CD4-positive, CD25-positive, alpha-beta regulatory T cell (primary cell): ENCODE measurements around the gene MLLT3. TPM values are rescaled to one million over a fixed set of nuclear protein-coding genes. Genes with fewer than 3 reads are reported as not detected.

ENCODE experiments used
- ATAC-seq, 2 donors: fragments of 150-1000 bp; cut with Tn5 transposase; one replicate each; pipeline ENCODE4 v1.10.0; 2021; ENCODE audit warnings: low read depth in 2 of 2, moderate number of reproducible peaks in 2 of 2, moderate library complexity in 1 of 2
- DNase-seq, 3 donors: peaks; one replicate each; pipeline versions ENCODE4 v3.0.0 to v3.0.0-alpha.2; 2012 to 2022; ENCODE audit warnings: mixed read lengths in 1 of 3
- H3K27ac ChIP-seq: one replicate; pipeline ENCODE4 v1.7.0; 2013; ENCODE audit warnings: mild to moderate bottlenecking, low read length; ENCODE audit not compliant: insufficient read depth, poor library complexity, severe bottlenecking
- H3K27me3 ChIP-seq: one replicate; pipeline ENCODE4 v1.7.0; 2013; ENCODE audit warnings: low read length; ENCODE audit not compliant: control insufficient read depth, insufficient read depth
- H3K36me3 ChIP-seq: one replicate; pipeline ENCODE4 v1.7.0; 2013; ENCODE audit warnings: mild to moderate bottlenecking, low read length, moderate library complexity; ENCODE audit not compliant: control insufficient read depth, insufficient read depth
- H3K4me1 ChIP-seq: 2 replicates; pipeline ENCODE4 v1.7.0; 2013; ENCODE audit warnings: mild to moderate bottlenecking, low read length; ENCODE audit not compliant: insufficient read depth, control insufficient read depth, poor library complexity, severe bottlenecking
- H3K4me3 ChIP-seq: one replicate; pipeline ENCODE4 v1.7.0; 2013; ENCODE audit warnings: low read depth, mild to moderate bottlenecking, low read length, moderate library complexity
- H3K9me3 ChIP-seq, 2 experiments: 1 replicate in 1 of 2; 2 replicates in 1 of 2; pipeline ENCODE4 v1.7.0; 2013; ENCODE audit warnings: low read length in 2 of 2, mild to moderate bottlenecking in 1 of 2, moderate library complexity in 1 of 2; ENCODE audit not compliant: control insufficient read depth in 2 of 2
- H3K27ac Mint-ChIP-seq, 3 donors: one replicate each; pipeline ENCODE4 v1.8.0; 2020 to 2022; ENCODE audit warnings: mild to moderate bottlenecking in 3 of 3, mixed read lengths in 3 of 3, moderate library complexity in 2 of 3
- H3K27me3 Mint-ChIP-seq: one replicate; pipeline ENCODE4 v1.8.0; 2022; ENCODE audit warnings: mild to moderate bottlenecking, mixed read lengths
- H3K36me3 Mint-ChIP-seq: one replicate; pipeline ENCODE4 v1.8.0; 2020; ENCODE audit warnings: mixed read lengths
- H3K4me1 Mint-ChIP-seq, 4 donors: one replicate each; pipeline ENCODE4 v1.8.0; 2020 to 2022; ENCODE audit warnings: mixed read lengths in 4 of 4, mild to moderate bottlenecking in 1 of 4
- H3K4me3 Mint-ChIP-seq, 4 donors: one replicate each; pipeline ENCODE4 v1.8.0; 2020 to 2022; ENCODE audit warnings: mild to moderate bottlenecking in 4 of 4, mixed read lengths in 4 of 4, moderate library complexity in 3 of 4
- H3K9me3 Mint-ChIP-seq, 7 donors: one replicate each; pipeline ENCODE4 v1.8.0; 2020 to 2022; ENCODE audit warnings: mixed read lengths in 7 of 7, mild to moderate bottlenecking in 3 of 7, moderate library complexity in 2 of 7
- polyA plus RNA-seq, 4 donors: library from polyadenylated mRNA; unstranded; fragments of 300-500 nt; fragmentation: Illumina TruSeq; gene quantifications; one replicate each; pipeline ENCODE4 v1.2.3, GENCODE V29; 2021
- total RNA-seq: library from RNA; stranded (reverse); gene quantifications from one replicate; pipeline ENCODE4 v1.2.3, GENCODE V29; 2022

Gene MLLT3
- total and polyA plus RNA-seq, 5 donors from 2014 or later = 37.6 to 63.2 (median 51.1) TPM

DNA sequence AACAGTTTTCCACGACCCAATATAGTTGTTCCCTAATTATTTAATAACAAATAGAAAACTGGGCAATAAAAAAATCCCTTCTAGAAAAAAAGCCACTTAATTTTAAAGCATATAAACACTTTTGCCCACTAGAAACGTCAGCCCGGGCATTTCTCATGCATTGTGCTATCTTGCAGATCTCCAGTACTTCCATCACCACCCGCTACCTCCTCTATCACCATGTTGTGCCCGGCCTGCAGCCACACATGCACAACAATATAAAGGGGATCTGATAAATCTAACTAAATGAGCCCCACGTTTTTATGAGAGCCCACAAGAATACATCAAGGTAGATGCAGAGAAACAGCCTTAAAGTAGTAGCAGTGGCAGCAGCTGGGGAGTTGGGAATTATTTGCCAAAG lies 272.7 kb downstream of the MLLT3 start:
- no peak for DNase-seq
- Histone ChIP-seq H3K9me3 (no peaks in the 10 kb centered on the region), H3K4me3 (no peak overlapping the region), H3K36me3 (peaks cover 65% of the 10 kb centered on the region), H3K4me1 (no peaks in the 10 kb centered on the region), H3K27me3 (no peaks in the 10 kb centered on the region), H3K27ac (no peak overlapping the region)
- Mint-ChIP-seq H3K4me1 (peaks cover 10 to 43% (median 25%) of the 10 kb centered on the region in 4 donors), H3K9me3 (peaks cover 0 to 2% (median 0%) of the 10 kb centered on the region in 7 donors), H3K27ac (no peak overlapping the region), H3K4me3 (no peak overlapping the region), H3K27me3 (no peaks in the 10 kb centered on the region), H3K36me3 (peaks cover 52% of the 10 kb centered on the region)
- ATAC-seq = no peak

DNA sequence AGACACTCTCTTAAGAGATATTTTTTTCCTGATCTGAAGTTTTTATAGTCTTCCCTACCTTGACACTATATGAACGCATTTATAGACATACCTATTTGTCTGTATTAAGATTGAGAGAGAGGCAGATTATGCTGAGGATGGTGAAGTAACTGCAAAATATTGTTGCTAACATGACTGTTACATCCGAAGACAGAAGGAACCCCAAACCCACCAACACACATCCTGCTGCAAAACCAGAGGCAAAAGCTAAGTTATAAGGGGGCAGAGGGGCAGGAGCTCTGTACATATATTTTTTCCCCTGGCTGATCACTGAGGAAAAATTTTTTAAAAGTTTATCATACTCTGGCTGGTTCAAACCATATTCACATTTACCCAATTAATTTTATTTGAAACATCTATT lies 279.0 kb downstream of the MLLT3 start:
- H3K27me3 ChIP-seq = no peaks in the 10 kb centered on the region
- Mint-ChIP-seq H3K9me3 (peaks cover 0 to 3% (median 1%) of the 10 kb centered on the region in 7 donors), H3K27ac (peak overlapping the region in 1 of 3 donors; percentile 63), H3K27me3 (no peaks in the 10 kb centered on the region), H3K4me1 (peaks cover 17 to 49% (median 27%) of the 10 kb centered on the region in 4 donors), H3K36me3 (peaks cover 19% of the 10 kb centered on the region), H3K4me3 (no peak overlapping the region)
- peaks cover 18% of the 10 kb centered on the region for H3K36me3 ChIP-seq
- DNase-seq = no peak
- no peaks in the 10 kb centered on the region for H3K9me3 ChIP-seq
- no peak overlapping the region for H3K27ac ChIP-seq
- no peak overlapping the region for H3K4me3 ChIP-seq
- H3K4me1 ChIP-seq = no peaks in the 10 kb centered on the region
- ATAC-seq = peak in 1 of 2 donors; percentile 31

DNA sequence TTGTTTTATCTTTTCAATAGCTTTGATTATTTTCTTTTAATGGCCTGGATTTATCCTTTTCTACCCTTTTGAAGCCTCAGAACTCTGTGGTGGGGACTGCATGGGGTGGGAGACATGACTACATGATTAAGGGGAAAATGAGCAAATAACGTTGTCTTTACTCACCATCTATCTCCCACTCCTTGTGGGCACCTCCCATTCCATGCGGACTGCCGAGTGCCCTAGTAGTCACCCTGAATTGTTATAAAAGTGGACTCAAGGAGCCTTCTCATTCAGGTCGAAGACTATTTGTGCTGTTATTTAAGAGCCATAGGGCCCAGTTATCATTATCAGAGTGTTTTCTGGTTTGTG lies 281.8 kb downstream of the MLLT3 start:
- H3K4me1 Mint-ChIP-seq = peaks cover 19 to 54% (median 28%) of the 10 kb centered on the region in 4 donors
- Histone ChIP-seq H3K9me3 (no peaks in the 10 kb centered on the region), H3K36me3 (peaks cover 1% of the 10 kb centered on the region), H3K4me1 (no peaks in the 10 kb centered on the region), H3K27ac (no peak overlapping the region), H3K27me3 (no peaks in the 10 kb centered on the region), H3K4me3 (no peak overlapping the region)
- peak overlapping the region; percentile 51 to 98 (median 73) for H3K27ac Mint-ChIP-seq
- H3K4me3 Mint-ChIP-seq = no peak overlapping the region
- no peaks in the 10 kb centered on the region for H3K27me3 Mint-ChIP-seq
- ATAC-seq (no peak), DNase-seq (no peak)
- H3K9me3 Mint-ChIP-seq = peaks cover 0 to 4% (median 0%) of the 10 kb centered on the region in 7 donors
- peaks cover 9% of the 10 kb centered on the region for H3K36me3 Mint-ChIP-seq

DNA sequence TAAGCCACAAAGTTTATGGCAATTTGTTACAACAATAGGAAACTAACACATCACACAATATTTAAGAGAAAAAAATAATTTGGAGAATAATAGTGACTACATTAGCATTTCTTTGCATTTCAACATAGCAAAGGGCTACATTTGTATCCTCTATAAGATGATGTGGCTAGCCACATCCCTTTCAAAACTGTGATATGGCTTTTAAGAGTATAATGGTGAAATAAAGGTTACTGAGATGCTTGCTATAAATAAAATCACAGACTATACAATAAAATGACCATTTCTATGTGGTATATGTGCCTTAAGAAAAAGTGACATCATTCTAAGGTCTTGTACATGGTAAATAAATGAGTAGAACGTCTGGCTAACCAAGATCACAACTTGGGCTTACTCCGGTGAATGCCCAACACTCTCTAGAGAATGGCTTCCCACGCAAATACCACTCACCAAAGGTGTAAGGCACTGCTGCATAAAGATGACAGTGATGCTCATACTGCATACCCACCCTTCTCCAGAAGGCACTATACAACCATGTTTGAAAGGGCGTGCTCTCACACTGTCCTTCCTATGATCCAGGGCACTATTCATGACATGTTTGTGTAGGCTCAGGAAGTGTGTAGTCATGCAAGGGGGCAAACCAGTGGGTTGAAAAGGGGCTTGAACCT lies 286.5 kb downstream of the MLLT3 start:
- Histone ChIP-seq H3K9me3 (no peaks in the 10 kb centered on the region), H3K4me1 (no peaks in the 10 kb centered on the region), H3K36me3 (no peaks in the 10 kb centered on the region), H3K27ac (no peak overlapping the region), H3K27me3 (no peaks in the 10 kb centered on the region), H3K4me3 (no peak overlapping the region)
- peak overlapping the region in 1 of 3 donors; percentile 62 for H3K27ac Mint-ChIP-seq
- DNase-seq (peak in 1 of 3 donors; percentile 59), ATAC-seq (peak in 1 of 2 donors; percentile 22)
- peaks cover 7% of the 10 kb centered on the region for H3K36me3 Mint-ChIP-seq
- no peaks in the 10 kb centered on the region for H3K27me3 Mint-ChIP-seq
- H3K4me3 Mint-ChIP-seq = no peak overlapping the region
- peaks cover 0 to 4% (median 0%) of the 10 kb centered on the region in 7 donors for H3K9me3 Mint-ChIP-seq
- H3K4me1 Mint-ChIP-seq = peaks cover 9 to 60% (median 27%) of the 10 kb centered on the region in 4 donors

DNA sequence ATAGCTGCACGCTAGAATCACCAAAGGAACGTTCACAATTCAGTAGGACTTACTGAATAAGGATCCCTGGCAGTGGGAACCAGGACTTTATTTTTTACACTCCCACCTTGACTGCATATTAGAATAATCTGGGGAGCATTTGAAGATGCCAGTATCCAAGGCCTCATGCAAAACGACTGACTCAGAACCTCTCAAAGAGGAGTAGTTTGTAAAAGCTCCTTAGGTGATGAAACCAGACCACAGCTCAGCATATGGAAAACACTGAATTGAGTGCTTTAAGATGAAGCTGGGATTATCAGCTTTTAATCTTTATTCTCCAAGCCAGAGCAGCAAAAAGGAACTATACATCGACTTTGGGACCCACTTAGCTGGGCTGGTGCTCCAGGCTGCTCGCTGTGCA lies 288.3 kb downstream of the MLLT3 start:
- ATAC-seq = no peak
- Histone ChIP-seq H3K9me3 (no peaks in the 10 kb centered on the region), H3K27me3 (no peaks in the 10 kb centered on the region), H3K27ac (no peak overlapping the region), H3K4me3 (no peak overlapping the region), H3K4me1 (no peaks in the 10 kb centered on the region), H3K36me3 (no peaks in the 10 kb centered on the region)
- peaks cover 4% of the 10 kb centered on the region for H3K27me3 Mint-ChIP-seq
- no peak for DNase-seq
- no peak overlapping the region for H3K4me3 Mint-ChIP-seq
- H3K27ac Mint-ChIP-seq = no peak overlapping the region
- H3K9me3 Mint-ChIP-seq = peaks cover 0 to 4% (median 1%) of the 10 kb centered on the region in 7 donors
- H3K4me1 Mint-ChIP-seq = peaks cover 9 to 58% (median 24%) of the 10 kb centered on the region in 4 donors
- peaks cover 7% of the 10 kb centered on the region for H3K36me3 Mint-ChIP-seq

DNA sequence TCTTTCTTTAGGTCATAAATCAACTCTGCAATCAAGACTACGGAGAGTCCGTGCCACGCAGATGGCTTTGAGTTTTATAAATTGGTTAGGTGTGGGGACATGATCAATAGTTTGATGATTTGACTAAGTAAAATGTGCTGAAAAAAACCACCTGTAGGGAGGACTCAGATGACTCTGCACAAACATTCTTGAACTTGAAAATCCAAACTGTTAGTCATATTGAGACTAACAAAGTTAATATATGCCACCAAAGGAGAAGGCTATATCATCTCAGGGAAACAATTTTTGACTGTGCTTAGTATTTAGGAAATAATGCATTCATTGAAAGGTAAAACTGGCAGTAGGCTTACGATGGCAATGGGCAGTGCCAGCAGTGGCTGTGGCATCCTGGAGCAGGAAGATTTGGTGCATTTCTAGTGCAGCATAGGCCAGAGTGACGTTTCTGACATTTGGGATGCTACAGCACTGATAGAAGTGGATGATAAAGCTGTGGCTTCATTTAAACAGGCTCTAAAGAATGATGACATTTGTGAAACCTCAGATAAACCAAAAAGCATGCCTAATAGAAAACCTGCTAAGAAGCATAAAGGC lies 291.1 kb downstream of the MLLT3 start:
- no peaks in the 10 kb centered on the region for H3K4me1 ChIP-seq
- Mint-ChIP-seq H3K4me1 (peaks cover 4 to 52% (median 23%) of the 10 kb centered on the region in 4 donors), H3K4me3 (peak overlapping the region in 2 of 4 donors; percentile 20 to 33), H3K27ac (peak overlapping the region in 2 of 3 donors; percentile 10 to 22), H3K36me3 (peaks cover 3% of the 10 kb centered on the region), H3K9me3 (peaks cover 0 to 4% (median 0%) of the 10 kb centered on the region in 7 donors), H3K27me3 (peaks cover 4% of the 10 kb centered on the region)
- H3K4me3 ChIP-seq = no peak overlapping the region
- ATAC-seq (no peak), DNase-seq (peak in 1 of 3 donors; percentile 49)
- H3K36me3 ChIP-seq = no peaks in the 10 kb centered on the region
- H3K27me3 ChIP-seq = no peaks in the 10 kb centered on the region
- H3K9me3 ChIP-seq = no peaks in the 10 kb centered on the region
- no peak overlapping the region for H3K27ac ChIP-seq

DNA sequence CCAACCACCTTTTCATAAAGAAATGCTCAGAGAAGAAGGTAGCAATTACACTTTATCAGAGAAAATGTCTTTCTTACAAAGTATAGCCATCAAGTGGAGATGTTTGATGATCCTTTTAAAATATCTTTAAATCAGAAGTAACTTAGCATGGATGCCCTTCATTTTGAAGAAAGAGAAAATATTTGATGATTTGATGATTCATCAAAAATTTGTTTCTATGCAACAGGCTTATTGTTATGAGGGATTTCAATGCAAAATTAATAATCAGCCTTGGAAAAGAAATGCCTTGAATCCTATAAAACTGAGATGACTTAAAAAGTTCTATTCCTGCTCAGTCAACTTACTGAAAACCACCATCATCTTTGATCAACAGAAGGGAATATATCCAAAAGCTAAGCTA lies 291.6 kb downstream of the MLLT3 start:
- no peak for ATAC-seq
- peak overlapping the region in 2 of 3 donors; percentile 10 to 22 for H3K27ac Mint-ChIP-seq

More for the DNA sequence above, 291.6 kb downstream of the MLLT3 start:
- Histone ChIP-seq H3K9me3 (no peaks in the 10 kb centered on the region), H3K27ac (no peak overlapping the region), H3K4me3 (no peak overlapping the region), H3K36me3 (no peaks in the 10 kb centered on the region), H3K4me1 (no peaks in the 10 kb centered on the region), H3K27me3 (no peaks in the 10 kb centered on the region)
- Mint-ChIP-seq H3K36me3 (peaks cover 3% of the 10 kb centered on the region), H3K4me1 (peaks cover 3 to 49% (median 22%) of the 10 kb centered on the region in 4 donors), H3K4me3 (peak overlapping the region in 2 of 4 donors; percentile 23 to 33), H3K9me3 (peaks cover 0 to 4% (median 0%) of the 10 kb centered on the region in 7 donors), H3K27me3 (peaks cover 4% of the 10 kb centered on the region)
- no peak for DNase-seq
